GM18861 (cell line): ENCODE measurements around the gene PTPRM.
"Not testable (repeated sequence)": the region's sequence is repeated elsewhere in the genome, so short reads cannot be mapped to it uniquely, and the experiment has no call there.

Source experiments
- ATAC-seq: cut with Tn5 transposase; IDR thresholded peaks from one replicate; pipeline ENCODE4 v1.9.1; 2021; ENCODE audit not compliant: unreplicated experiment

Gene PTPRM

GRCh38 chr18:8446936-8447335, 879.8 kb downstream of the PTPRM start:
- not testable (repeated sequence) for ATAC-seq

GRCh38 chr18:8448130-8448529, 881.0 kb downstream of the PTPRM start:
- ATAC-seq: no peak

- ATAC-seq: no peak
Observed at GRCh38 chr18:8450013-8450412, 882.9 kb downstream of the PTPRM start.

- no peak for ATAC-seq
Observed at GRCh38 chr18:8450898-8451665, 884.0 kb downstream of the PTPRM start.

GRCh38 chr18:8453528-8453927, 886.4 kb downstream of the PTPRM start:
- ATAC-seq: no peak

GRCh38 chr18:8454136-8454535, 887.0 kb downstream of the PTPRM start:
- no peak for ATAC-seq

GRCh38 chr18:8455661-8456614, 888.8 kb downstream of the PTPRM start:
- no peak for ATAC-seq
